Vagina (tissue), 2 donors: ENCODE results near the gene SPEM1. TPM values are rescaled to one million over a fixed set of nuclear protein-coding genes. Genes with fewer than 3 reads are reported as not detected.

Experiments used
- DNase-seq, 2 donors: peaks; one replicate each; pipeline ENCODE4 v3.0.0-alpha.2; 2017; ENCODE audit errors: extremely low spot score in 2 of 2
- H3K27ac ChIP-seq: fragments of 200-600 bp; sonication (generic); one replicate; pipeline ENCODE4 v1.5.1; 2019
- H3K27me3 ChIP-seq: fragments of 200-600 bp; sonication (generic); one replicate; pipeline ENCODE4 v1.5.1; 2019
- H3K36me3 ChIP-seq, 2 donors: fragments of 200-600 bp; sonication (generic); one replicate each; pipeline ENCODE4 v1.5.1; 2017 to 2019
- H3K4me1 ChIP-seq: fragments of 200-600 bp; sonication (generic); one replicate; pipeline ENCODE4 v1.5.1; 2019
- H3K4me3 ChIP-seq, 2 donors: fragments of 200-600 bp; sonication (generic); 1 replicate in 1 of 2; 2 replicates in 1 of 2; pipeline ENCODE4 v1.5.1; 2016 to 2019
- H3K9me3 ChIP-seq: fragments of 200-600 bp; sonication (generic); one replicate; pipeline ENCODE4 v1.5.1; 2019
- POLR2A ChIP-seq, 2 donors: fragments of 450-650 bp; IDR thresholded peaks; one replicate each; pipeline ENCODE4 v1.6.1; 2017; ENCODE audit warnings: antibody characterized with exemption in 2 of 2, mild to moderate bottlenecking in 2 of 2, moderate library complexity in 2 of 2
- POLR2AphosphoS5 ChIP-seq, 2 donors: sonication (generic); formaldehyde crosslinking; IDR thresholded peaks; one replicate each; pipeline ENCODE4 v1.9.0; 2017; ENCODE audit warnings: antibody characterized with exemption in 2 of 2, mild to moderate bottlenecking in 2 of 2, low read depth in 1 of 2; ENCODE audit not compliant: insufficient read depth in 1 of 2
- intact Hi-C: fragments of 100-400 bp; cut with DNase I; formaldehyde crosslinking; loops from one replicate; pipeline ENCODE4 v1.15.1; 2023
- total RNA-seq: library from RNA; depleted of rRNA; stranded (reverse); fragments of >200 nt; gene quantifications from one replicate; pipeline ENCODE4 v1.2.3, GENCODE V29; 2016
- TF ChIP-seq, protein P1 (sequence below), 3 experiments: fragments of 450-650 bp in 2 of 3; fragments of 200-600 bp in 1 of 3; sonication (generic) in 1 of 3; IDR thresholded peaks; one replicate each; pipeline ENCODE4 v1.5.1; 2017 to 2019; ENCODE audit warnings: antibody characterized with exemption in 3 of 3, mild to moderate bottlenecking in 2 of 3, moderate library complexity in 2 of 3

SPEM1 gene
- total RNA-seq, 1 donor from 2014 or later, result not detected

DNA sequence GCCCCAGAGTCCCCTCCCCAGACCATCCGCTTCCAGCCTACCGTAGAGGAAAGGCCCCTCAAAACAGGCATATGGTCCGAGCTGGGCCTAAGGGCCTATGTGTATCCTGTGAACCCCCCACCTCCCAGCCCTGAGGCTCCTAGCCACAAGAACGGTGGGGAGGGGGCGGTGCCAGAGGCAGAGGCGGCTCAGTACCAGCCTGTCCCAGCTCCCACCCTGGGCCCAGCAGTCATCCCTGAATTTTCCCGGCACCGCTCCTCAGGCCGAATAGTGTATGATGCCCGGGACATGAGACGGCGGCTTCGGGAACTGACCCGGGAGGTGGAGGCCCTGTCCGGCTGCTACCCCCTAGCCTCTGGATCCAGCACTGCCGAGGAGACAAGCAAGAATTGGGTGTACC, 1.1 kb downstream of the SPEM1 start:
- intact Hi-C loops, result no loop called here
- peaks cover 0 to 4% of the 10 kb centered on the region in 2 donors for H3K36me3 ChIP-seq
- H3K4me1 ChIP-seq, result no peaks in the 10 kb centered on the region
- H3K9me3 ChIP-seq, result no peaks in the 10 kb centered on the region
- H3K27me3 ChIP-seq, result no peaks in the 10 kb centered on the region
- TF ChIP-seq, protein P1, sequence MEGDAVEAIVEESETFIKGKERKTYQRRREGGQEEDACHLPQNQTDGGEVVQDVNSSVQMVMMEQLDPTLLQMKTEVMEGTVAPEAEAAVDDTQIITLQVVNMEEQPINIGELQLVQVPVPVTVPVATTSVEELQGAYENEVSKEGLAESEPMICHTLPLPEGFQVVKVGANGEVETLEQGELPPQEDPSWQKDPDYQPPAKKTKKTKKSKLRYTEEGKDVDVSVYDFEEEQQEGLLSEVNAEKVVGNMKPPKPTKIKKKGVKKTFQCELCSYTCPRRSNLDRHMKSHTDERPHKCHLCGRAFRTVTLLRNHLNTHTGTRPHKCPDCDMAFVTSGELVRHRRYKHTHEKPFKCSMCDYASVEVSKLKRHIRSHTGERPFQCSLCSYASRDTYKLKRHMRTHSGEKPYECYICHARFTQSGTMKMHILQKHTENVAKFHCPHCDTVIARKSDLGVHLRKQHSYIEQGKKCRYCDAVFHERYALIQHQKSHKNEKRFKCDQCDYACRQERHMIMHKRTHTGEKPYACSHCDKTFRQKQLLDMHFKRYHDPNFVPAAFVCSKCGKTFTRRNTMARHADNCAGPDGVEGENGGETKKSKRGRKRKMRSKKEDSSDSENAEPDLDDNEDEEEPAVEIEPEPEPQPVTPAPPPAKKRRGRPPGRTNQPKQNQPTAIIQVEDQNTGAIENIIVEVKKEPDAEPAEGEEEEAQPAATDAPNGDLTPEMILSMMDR (IDR thresholded peaks at IDR 0.05), result no peak
- TF ChIP-seq POLR2AphosphoS5 (IDR thresholded peaks at IDR 0.05; ENCODE audit: insufficient read depth in 1 of 2, low read depth in 1 of 2) (no peak), POLR2A (IDR thresholded peaks at IDR 0.05) (no peak)
- no peak overlapping the region for H3K4me3 ChIP-seq
- no peak overlapping the region for H3K27ac ChIP-seq
- no peak for DNase-seq

DNA sequence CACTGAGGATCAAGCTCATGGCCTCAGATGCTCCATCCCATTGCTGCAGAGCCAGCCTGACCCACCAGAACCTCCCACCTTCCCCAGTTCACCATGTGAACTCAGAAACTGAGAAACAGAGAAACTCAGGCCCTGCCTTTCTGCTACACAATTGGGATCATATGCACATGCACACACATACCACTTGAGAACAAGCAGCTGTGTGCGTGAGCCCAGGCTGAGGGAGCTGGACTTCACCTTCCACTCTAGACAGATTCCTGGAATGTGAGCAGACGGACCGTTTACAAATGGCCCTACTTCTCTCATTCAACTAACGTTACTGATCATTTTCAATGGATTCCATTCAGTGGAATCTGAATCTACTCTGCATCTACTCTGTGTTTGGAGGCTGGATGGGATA, 3.6 kb downstream of the SPEM1 start:
- intact Hi-C loops, result no loop called here
- H3K4me1 ChIP-seq, result no peaks in the 10 kb centered on the region
- H3K27ac ChIP-seq, result no peak overlapping the region
- no peak for DNase-seq
- H3K27me3 ChIP-seq, result no peaks in the 10 kb centered on the region
- no peak overlapping the region for H3K4me3 ChIP-seq
- H3K9me3 ChIP-seq, result no peaks in the 10 kb centered on the region
- H3K36me3 ChIP-seq, result no peaks in the 10 kb centered on the region
- TF ChIP-seq, protein P1 (IDR thresholded peaks at IDR 0.05), result no peak
- TF ChIP-seq POLR2AphosphoS5 (IDR thresholded peaks at IDR 0.05; ENCODE audit: insufficient read depth in 1 of 2, low read depth in 1 of 2) (no peak), POLR2A (IDR thresholded peaks at IDR 0.05) (no peak)

DNA sequence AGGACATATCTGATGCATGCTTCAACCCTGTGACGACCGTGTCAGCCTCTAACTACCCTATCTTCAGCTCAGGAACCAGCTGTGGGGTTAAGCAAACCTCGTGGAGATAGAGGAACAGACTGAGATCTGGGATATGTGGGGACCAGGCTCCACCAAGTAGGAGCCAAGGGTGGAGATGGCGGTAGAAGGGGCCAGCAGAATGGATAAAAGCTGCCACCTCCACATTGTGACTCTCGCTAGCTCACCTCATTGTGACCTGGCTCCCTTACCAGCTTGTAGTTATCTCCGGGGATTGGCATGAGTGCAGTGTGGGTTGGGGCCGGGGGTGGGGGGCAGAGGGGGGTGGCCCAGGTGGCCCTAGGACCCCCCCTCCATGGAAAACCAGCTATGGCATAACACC, 5.2 kb downstream of the SPEM1 start, which contains the start of gene SPEM2:
Gene SPEM2 (plus strand): TSS at position 301 of the 400 bp plus-strand sequence. CDS start 73 bp downstream, at position 374.
- Histone ChIP-seq H3K36me3 (no peaks in the 10 kb centered on the region), H3K4me3 (no peak within 1 kb of the TSS), H3K27ac (no peak within 1 kb of the TSS), H3K9me3 (no peaks in the 10 kb centered on the region), H3K4me1 (no peaks in the 10 kb centered on the region), H3K27me3 (no peaks in the 10 kb centered on the region)
- intact Hi-C loops, result no loop called here
- no peak for DNase-seq
- TF ChIP-seq, protein P1 (IDR thresholded peaks at IDR 0.05), result no peak
- TF ChIP-seq POLR2A (IDR thresholded peaks at IDR 0.05), result no peak
- TF ChIP-seq POLR2AphosphoS5 (IDR thresholded peaks at IDR 0.05; ENCODE audit: insufficient read depth in 1 of 2, low read depth in 1 of 2), result no peak

DNA sequence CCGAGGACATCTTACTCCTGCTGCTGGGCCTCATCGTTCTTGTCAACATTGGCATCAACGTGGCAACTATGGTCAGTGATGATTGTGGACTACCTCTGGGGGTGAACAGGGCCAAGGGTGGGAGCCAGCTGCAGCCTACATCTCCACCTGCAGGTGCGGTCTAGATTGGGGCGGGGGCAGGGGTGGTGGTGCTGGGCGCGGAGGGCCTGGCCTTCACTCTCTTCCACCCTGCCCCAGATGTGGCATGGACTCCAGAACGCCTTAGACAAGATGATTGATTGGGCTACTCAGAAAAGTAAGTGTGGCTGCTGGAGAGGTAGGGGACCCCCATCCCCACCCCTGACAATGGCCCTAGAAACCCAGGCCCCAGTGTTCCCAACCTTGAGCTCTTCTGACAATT, 5.6 kb downstream of the SPEM1 start:
- Histone ChIP-seq H3K27ac (no peak overlapping the region), H3K4me1 (no peaks in the 10 kb centered on the region), H3K4me3 (no peak overlapping the region), H3K27me3 (no peaks in the 10 kb centered on the region), H3K9me3 (no peaks in the 10 kb centered on the region), H3K36me3 (no peaks in the 10 kb centered on the region)
- intact Hi-C loops, result no loop called here
- TF ChIP-seq POLR2A (IDR thresholded peaks at IDR 0.05) (no peak), POLR2AphosphoS5 (IDR thresholded peaks at IDR 0.05; ENCODE audit: insufficient read depth in 1 of 2, low read depth in 1 of 2) (no peak)
- TF ChIP-seq, protein P1 (IDR thresholded peaks at IDR 0.05), result no peak
- no peak for DNase-seq

DNA sequence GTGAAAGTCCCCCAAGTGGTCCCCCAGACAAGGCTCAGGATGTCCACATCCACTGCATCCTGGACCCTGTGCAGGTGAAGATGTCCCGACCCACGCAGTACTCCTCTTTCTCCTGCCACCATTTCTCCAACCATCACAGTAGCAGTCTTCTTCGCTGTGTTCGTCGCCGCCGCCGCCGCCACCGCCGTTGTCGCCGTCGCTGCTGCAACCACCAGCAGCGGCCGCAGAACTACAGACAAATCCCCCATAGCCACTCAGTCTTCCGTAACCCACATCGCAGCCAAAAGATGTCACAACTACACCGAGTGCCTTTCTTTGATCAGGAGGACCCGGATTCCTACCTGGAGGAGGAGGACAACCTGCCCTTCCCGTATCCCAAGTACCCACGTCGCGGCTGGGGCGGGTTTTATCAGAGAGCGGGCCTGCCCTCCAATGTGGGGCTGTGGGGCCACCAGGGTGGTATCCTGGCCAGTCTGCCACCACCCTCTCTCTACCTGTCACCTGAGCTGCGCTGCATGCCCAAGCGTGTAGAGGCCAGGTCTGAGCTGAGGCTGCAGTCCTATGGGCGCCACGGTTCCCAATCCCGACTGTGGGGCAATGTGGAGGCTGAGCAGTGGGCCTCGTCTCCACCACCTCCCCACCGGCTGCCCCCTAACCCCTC, 6.2 kb downstream of the SPEM1 start:
- H3K4me3 ChIP-seq, result no peak overlapping the region
- no peaks in the 10 kb centered on the region for H3K4me1 ChIP-seq
- TF ChIP-seq POLR2A (IDR thresholded peaks at IDR 0.05), result no peak
- TF ChIP-seq POLR2AphosphoS5 (IDR thresholded peaks at IDR 0.05; ENCODE audit: insufficient read depth in 1 of 2, low read depth in 1 of 2), result no peak
- TF ChIP-seq, protein P1 (IDR thresholded peaks at IDR 0.05), result no peak
- no peaks in the 10 kb centered on the region for H3K9me3 ChIP-seq
- no peaks in the 10 kb centered on the region for H3K36me3 ChIP-seq
- no peak overlapping the region for H3K27ac ChIP-seq
- intact Hi-C loops, result no loop called here
- DNase-seq, result no peak
- no peaks in the 10 kb centered on the region for H3K27me3 ChIP-seq
